ENCODE measurements around the gene CYP4A11.
"Not testable (repeated sequence)": the region's sequence is repeated elsewhere in the genome, so short reads cannot be mapped to it uniquely, and the experiment has no call there.

The CYP4A11 gene

GRCh38 chr1:46910790-46911189, 30.5 kb downstream of the CYP4A11 start:
- no peak for DNase-seq

- DNase-seq = no peak
Measured at GRCh38 chr1:46903481-46903880, 37.8 kb downstream of the CYP4A11 start.

GRCh38 chr1:46900401-46900800, 40.9 kb downstream of the CYP4A11 start:
- no peak for DNase-seq

- DNase-seq = not testable (repeated sequence)
Measured at GRCh38 chr1:46881656-46882055, 59.6 kb downstream of the CYP4A11 start.
